GM12878 (cell line): ENCODE data around the gene BUB1B. TPM values are rescaled to one million over a fixed set of nuclear protein-coding genes. Genes with fewer than 3 reads are reported as not detected.
"Not testable (repeated sequence)": the region's sequence is repeated elsewhere in the genome, so short reads cannot be mapped to it uniquely, and the experiment has no call there.

ENCODE experiments used
- ATAC-seq: fragments of 200-7000 bp; cut with Tn5 transposase; 3 replicates; pipeline ENCODE4 v1.9.1; 2020; ENCODE audit warnings: mild to moderate bottlenecking, moderate library complexity
- BruUV-seq: library from RNA; stranded (reverse); fragments of 400-500 nt; replicated peaks from 2 replicates; lab custom pipeline; 2021; lab: Mats Ljungman, UMichigan
- CTCF ChIA-PET: fragments of 300-600 bp; sonication (Branson Sonifier 250); formaldehyde crosslinking; extraction: SDS; loops from one replicate; lab custom pipeline; 2021; ENCODE audit warnings: inconsistent platforms; lab: Yijun Ruan, JAX
- POLR2A ChIA-PET: fragments of 350-600 bp; formaldehyde crosslinking; extraction: SDS; loops from one replicate; lab custom pipeline; 2021; ENCODE audit warnings: inconsistent platforms; lab: Charles Lee
- RAD21 ChIA-PET: fragments of 300-600 bp; sonication (Branson Sonifier 250); formaldehyde crosslinking; loops from one replicate; lab custom pipeline; 2023; ENCODE audit warnings: antibody characterized with exemption; ENCODE audit not compliant: unreplicated experiment; lab: Charles Lee
- SMC1A ChIA-PET: fragments of 300-600 bp; sonication (Branson Sonifier 250); formaldehyde crosslinking; loops from one replicate; lab custom pipeline; 2023; ENCODE audit not compliant: unreplicated experiment, uncharacterized antibody; lab: Charles Lee
- DNase-seq: peaks from one replicate; pipeline ENCODE4 v3.0.0-alpha.2; 2011; ENCODE audit warnings: low read depth, low spot score
- FAIRE-seq: peaks from 3 replicates; lab custom pipeline; 2011; peaks lifted over from hg19 to GRCh38; lab: Jason Lieb, UNC
- H2AFZ ChIP-seq: 2 replicates; pipeline ENCODE4 v1.6.0; 2011; ENCODE audit warnings: low read depth, low read length, control low read depth; ENCODE audit not compliant: control insufficient read depth
- H3K27ac ChIP-seq: 2 replicates; pipeline ENCODE4 v1.5.1; 2011; ENCODE audit warnings: control low read depth; ENCODE audit not compliant: control insufficient read depth, insufficient read depth
- H3K27me3 ChIP-seq, 2 experiments: replicated peaks in 1 of 2; 2 replicates each; pipeline versions ENCODE4 v1.6.0 to v1.6.1; 2011; ENCODE audit warnings: low read length in 1 of 2; ENCODE audit not compliant: control insufficient read depth in 2 of 2, insufficient read depth in 2 of 2
- H3K36me3 ChIP-seq, 2 experiments: 2 replicates each; pipeline ENCODE4 v1.5.1; 2011; ENCODE audit warnings: low read length in 1 of 2; ENCODE audit not compliant: control insufficient read depth in 2 of 2, insufficient read depth in 2 of 2
- H3K4me1 ChIP-seq: 2 replicates; pipeline ENCODE4 v1.6.1; 2011; ENCODE audit warnings: mild to moderate bottlenecking, low read length, moderate library complexity, mixed read lengths; ENCODE audit not compliant: control insufficient read depth, insufficient read depth
- H3K4me2 ChIP-seq: 2 replicates; pipeline ENCODE4 v1.6.0; 2011; ENCODE audit warnings: control low read depth; ENCODE audit not compliant: control insufficient read depth, insufficient read depth
- H3K4me3 ChIP-seq: fragments of 200-600 bp; sonication (generic); 2 replicates; pipeline ENCODE4 v1.5.1; 2016
- H3K79me2 ChIP-seq: 2 replicates; pipeline ENCODE4 v1.6.0; 2011; ENCODE audit warnings: low read length; ENCODE audit not compliant: control insufficient read depth, insufficient read depth
- H3K9ac ChIP-seq: 2 replicates; pipeline ENCODE4 v1.8.0; 2011; ENCODE audit warnings: low read length, control low read depth, mixed read lengths; ENCODE audit not compliant: control insufficient read depth, insufficient read depth
- H3K9me3 ChIP-seq: replicated peaks from 3 replicates; pipeline ENCODE4 v1.5.1; 2011; ENCODE audit warnings: mild to moderate bottlenecking, low read length; ENCODE audit not compliant: control insufficient read depth, insufficient read depth
- H4K20me1 ChIP-seq: 2 replicates; pipeline ENCODE4 v1.6.0; 2011; ENCODE audit not compliant: control insufficient read depth, insufficient read depth
- BACH1 ChIP-seq: fragments of 450-650 bp; IDR thresholded peaks from 2 replicates; pipeline ENCODE4 v1.6.1; 2017; ENCODE audit warnings: mild to moderate bottlenecking, borderline replicate concordance
- HCFC1 ChIP-seq: fragments of 150-350 bp; IDR thresholded peaks from 2 replicates; pipeline ENCODE4 v1.6.1; 2014; ENCODE audit warnings: low read length
- JUNB ChIP-seq: IDR thresholded peaks from 2 replicates; pipeline ENCODE4 v1.6.1; 2016; ENCODE audit warnings: antibody characterized with exemption, mild to moderate bottlenecking
- KDM1A ChIP-seq: fragments of 200-600 bp; sonication (generic); IDR thresholded peaks from 2 replicates; pipeline ENCODE4 v1.6.1; 2016; ENCODE audit warnings: borderline replicate concordance
- NRF1 ChIP-seq: conservative IDR thresholded peaks from 2 replicates; pipeline ENCODE4 v1.6.1; 2011; ENCODE audit warnings: mild to moderate bottlenecking, low read depth, low read length, improper control_type of control experiment
- POLR2A ChIP-seq: IDR thresholded peaks from 2 replicates; pipeline ENCODE4 v1.6.1; 2011; ENCODE audit warnings: low read depth, mild to moderate bottlenecking, low read length
- POLR2AphosphoS2 ChIP-seq: IDR thresholded peaks from 2 replicates; pipeline ENCODE4 v1.6.1; 2011; ENCODE audit warnings: low read depth, mild to moderate bottlenecking, low read length, improper control_type of control experiment, moderate library complexity
- SMAD1 ChIP-seq: fragments of 450-650 bp; IDR thresholded peaks from 2 replicates; pipeline ENCODE4 v1.6.1; 2018; ENCODE audit warnings: mild to moderate bottlenecking, low read depth; ENCODE audit not compliant: partially characterized antibody
- TCF12 ChIP-seq: IDR thresholded peaks from 2 replicates; pipeline ENCODE4 v1.6.1; 2011; ENCODE audit warnings: low read depth, mild to moderate bottlenecking, low read length
- TCF3 ChIP-seq: IDR thresholded peaks from 2 replicates; pipeline ENCODE4 v1.6.1; 2012; ENCODE audit warnings: low read depth, mild to moderate bottlenecking, low read length, borderline replicate concordance; ENCODE audit not compliant: insufficient read depth
- ZNF217 ChIP-seq: fragments of 450-650 bp; IDR thresholded peaks from 2 replicates; pipeline ENCODE4 v1.6.1; 2017; ENCODE audit warnings: antibody characterized with exemption, mild to moderate bottlenecking
- WGBS: methylation state at CpG from one replicate; pipeline ENCODE4 v1.1.6; 2016; ENCODE audit warnings: low lambda C conversion rate; ENCODE audit not compliant: insufficient replicate concordance, insufficient coverage; ENCODE audit errors: missing lambda C conversion rate; 5-methylcytosine and 5-hydroxymethylcytosine counted together
- in situ Hi-C: fragments of 300-500 bp; cut with MboI; formaldehyde crosslinking; loops from 9 replicates; pipeline ENCODE4 v1.14.3; 2018; ENCODE audit warnings: mixed read lengths
- intact Hi-C: fragments of 100-400 bp; cut with micrococcal nuclease; formaldehyde crosslinking; loops from one replicate; pipeline ENCODE4 v1.14.2; 2022; ENCODE audit not compliant: unreplicated experiment
- polyA plus RNA-seq, 11 experiments: library from polyadenylated mRNA; depleted of rRNA in 4 of 11; unstranded in 6 of 11; stranded (reverse) in 5 of 11; fragments of >200 nt; fragmentation: Nextera tagmentation in 4 of 11; fragmentation: Illumina TruSeq in 1 of 11; extraction: Ambion mirVana in 4 of 11; extraction: Trizol in 1 of 11; gene quantifications; 1 replicate in 1 of 11; 2 replicates in 10 of 11; pipeline versions ENCODE4 v1.2.1 to v1.2.3, GENCODE V29; 2011 to 2016; ENCODE audit warnings: inconsistent platforms in 2 of 11, missing spikeins in 2 of 11, low read depth in 1 of 11
- total RNA-seq, 4 experiments: library from RNA; depleted of rRNA in 3 of 4; stranded (reverse); fragments of >200 nt in 3 of 4; fragmentation: Illumina TruSeq in 1 of 4; extraction: Trizol in 1 of 4; gene quantifications; 2 replicates each; pipeline versions ENCODE4 v1.2.1 to v1.2.3, GENCODE V29; 2013 to 2021
- TF ChIP-seq, protein P1 (sequence below): IDR thresholded peaks from 2 replicates; pipeline ENCODE4 v1.6.1; 2012; ENCODE audit warnings: low read depth, low read length, improper control_type of control experiment

The BUB1B gene
- total and polyA plus RNA-seq, 10 of the 15 experiments (the other 5 are each of a cell fraction or from before 2014, with no cell fraction given), result 29.1 to 98.6 (median 77.3) TPM

DNA sequence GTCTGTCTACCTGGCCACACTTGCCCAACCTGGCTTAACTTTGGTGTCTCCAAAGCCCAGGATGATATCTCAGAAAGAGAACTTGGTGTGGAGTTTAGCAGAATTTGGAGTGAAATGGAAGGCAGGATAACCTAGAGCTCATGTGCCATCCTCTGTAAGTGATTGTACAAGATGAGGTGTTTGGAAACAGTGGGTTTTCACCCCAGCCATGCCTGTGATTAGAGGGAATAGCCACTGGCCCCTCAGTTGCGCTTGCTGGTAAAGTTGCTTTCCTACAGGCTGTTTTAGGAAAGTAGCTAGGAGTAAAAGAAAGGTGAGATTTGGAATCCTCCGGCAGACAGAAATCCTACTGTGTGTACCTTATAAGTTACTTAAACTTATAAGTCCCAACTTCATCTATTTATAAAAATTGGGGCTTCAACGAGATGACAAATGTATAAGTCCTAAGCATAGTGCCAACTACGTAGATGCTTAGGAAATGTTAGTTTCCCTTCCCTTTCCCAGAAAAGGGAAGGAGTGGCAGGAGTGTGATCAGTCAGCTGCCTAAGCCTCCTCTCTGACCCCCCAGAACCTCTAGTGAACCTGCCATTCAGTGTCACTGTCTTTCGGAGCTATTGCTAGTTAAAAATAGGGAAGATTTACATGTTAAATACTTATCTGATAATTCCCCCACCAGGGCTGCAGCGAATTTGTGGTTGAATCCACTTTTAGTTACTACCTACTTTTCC lies 38.8 kb upstream of the BUB1B start:
- no peak overlapping the region for H3K4me2 ChIP-seq
- POLR2A ChIA-PET, result interaction anchor here (1.0 kb wide), 1 partner anchor 38 kb away, joined by 3 read pairs; no protein-coding TSS in a partner anchor
- FAIRE-seq, result no peak
- H3K36me3 ChIP-seq, result no peaks in the 10 kb centered on the region
- CTCF ChIA-PET, result interaction anchor here (1.3 kb wide), 1 partner anchor 215 kb away, joined by 3 read pairs; no protein-coding TSS in a partner anchor
- no peaks in the 10 kb centered on the region for H3K27me3 ChIP-seq
- H3K4me3 ChIP-seq, result no peak overlapping the region
- DNase-seq, result no peak
- TF ChIP-seq SMAD1, result no peak
- TF ChIP-seq NRF1, result no peak
- no peak for TF ChIP-seq KDM1A
- TF ChIP-seq ZNF217, result no peak
- TF ChIP-seq POLR2AphosphoS2, result no peak
- TF ChIP-seq, protein P1, sequence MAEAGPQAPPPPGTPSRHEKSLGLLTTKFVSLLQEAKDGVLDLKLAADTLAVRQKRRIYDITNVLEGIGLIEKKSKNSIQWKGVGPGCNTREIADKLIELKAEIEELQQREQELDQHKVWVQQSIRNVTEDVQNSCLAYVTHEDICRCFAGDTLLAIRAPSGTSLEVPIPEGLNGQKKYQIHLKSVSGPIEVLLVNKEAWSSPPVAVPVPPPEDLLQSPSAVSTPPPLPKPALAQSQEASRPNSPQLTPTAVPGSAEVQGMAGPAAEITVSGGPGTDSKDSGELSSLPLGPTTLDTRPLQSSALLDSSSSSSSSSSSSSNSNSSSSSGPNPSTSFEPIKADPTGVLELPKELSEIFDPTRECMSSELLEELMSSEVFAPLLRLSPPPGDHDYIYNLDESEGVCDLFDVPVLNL, result no peak
- no peak for TF ChIP-seq POLR2A
- no peak for TF ChIP-seq HCFC1
- TF ChIP-seq TCF3, result no peak
- TF ChIP-seq JUNB, result no peak
- no peak for TF ChIP-seq BACH1
- no peak for TF ChIP-seq TCF12
- no peaks in the 10 kb centered on the region for H4K20me1 ChIP-seq
- no peaks in the 10 kb centered on the region for H3K4me1 ChIP-seq
- SMC1A ChIA-PET, result interaction anchor here (1.3 to 1.6 kb wide), 2 partner anchors 12 to 77 kb away, joined by 3 to 4 read pairs; no protein-coding TSS in a partner anchor
- H3K27ac ChIP-seq, result no peak overlapping the region
- intact Hi-C loops, result no loop called here
- WGBS, result 39% methylated on average over 6 of the region's 6 CpGs
- no TSS peak for BruUV-seq
- H3K79me2 ChIP-seq, result no peaks in the 10 kb centered on the region
- H2AFZ ChIP-seq, result no peak overlapping the region
- no peak overlapping the region for H3K9ac ChIP-seq
- H3K9me3 ChIP-seq, result no peaks in the 10 kb centered on the region
- RAD21 ChIA-PET, result interaction anchor here (0.7 kb wide), 2 partner anchors 15 to 46 kb away, joined by 3 read pairs; no protein-coding TSS in a partner anchor
- in situ Hi-C loops, result no loop called here
- ATAC-seq, result no peak

DNA sequence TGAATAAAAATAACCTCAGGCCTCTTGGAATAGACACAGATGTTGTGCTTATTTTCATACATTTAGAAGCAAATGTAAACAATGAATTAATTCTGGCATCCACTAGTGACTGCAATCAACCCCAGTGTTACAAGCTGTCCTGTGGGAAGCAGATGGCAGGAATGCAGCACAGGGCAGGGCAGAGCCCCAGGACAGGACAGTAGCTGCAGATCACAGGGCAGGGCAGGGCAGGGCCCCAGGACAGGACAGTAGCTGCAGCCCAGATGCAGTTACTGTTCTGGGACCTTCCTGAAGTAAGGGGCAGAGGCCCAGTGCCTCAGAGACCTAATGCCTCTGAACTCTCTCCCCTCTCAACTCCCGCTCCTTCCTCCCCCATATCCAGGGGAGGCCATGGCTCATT lies 37.9 kb upstream of the BUB1B start:
- H3K4me1 ChIP-seq, intact Hi-C loops, RAD21 ChIA-PET, POLR2A ChIA-PET, DNase-seq, H3K36me3 ChIP-seq, H3K4me3 ChIP-seq, H3K9me3 ChIP-seq, BruUV-seq, H3K9ac ChIP-seq, H3K79me2 ChIP-seq, FAIRE-seq, SMC1A ChIA-PET, H3K27me3 ChIP-seq, H3K4me2 ChIP-seq, H3K27ac ChIP-seq, H2AFZ ChIP-seq, in situ Hi-C loops, ATAC-seq, H4K20me1 ChIP-seq: not testable (repeated sequence)
- CTCF ChIA-PET, result interaction anchor here (1.3 kb wide), 1 partner anchor 77 kb away, joined by 3 read pairs; no protein-coding TSS in a partner anchor
- 92% methylated on average over 1 of the region's 1 CpG for WGBS
